Natural killer cell treated with Interleukin-12 subunit alpha and Interleukin-12 subunit beta and Interleukin-15 and Interleukin-18, amount 100 ng/mL, for 72 hours (primary cell): ENCODE data around the gene ACTA2. TPM values are rescaled to one million over a fixed set of nuclear protein-coding genes. Genes with fewer than 3 reads are reported as not detected.
"Not testable (repeated sequence)": the region's sequence is repeated elsewhere in the genome, so short reads cannot be mapped to it uniquely, and the experiment has no call there.

Experiments
- ATAC-seq, 2 donors: fragments of 150-1000 bp; cut with Tn5 transposase in 1 of 2; sonication (Bioruptor Pico), chemical (Tn5 transposase) in 1 of 2; 2 replicates each; pipeline ENCODE4 v1.10.0; 2021
- DNase-seq: peaks from one replicate; pipeline ENCODE4 v3.0.0; 2022; ENCODE audit warnings: low spot score
- H3K27ac Mint-ChIP-seq, 2 donors: 1 replicate in 1 of 2; 2 replicates in 1 of 2; pipeline ENCODE4 v1.8.0; 2022; ENCODE audit warnings: mixed read lengths in 2 of 2, mild to moderate bottlenecking in 1 of 2, moderate library complexity in 1 of 2
- H3K27me3 Mint-ChIP-seq, 2 donors: 1 replicate in 1 of 2; 2 replicates in 1 of 2; pipeline ENCODE4 v1.8.0; 2022; ENCODE audit warnings: mixed read lengths in 2 of 2
- H3K36me3 Mint-ChIP-seq: one replicate; pipeline ENCODE4 v1.8.0; 2022; ENCODE audit warnings: mixed read lengths
- H3K4me1 Mint-ChIP-seq, 2 donors: 1 replicate in 1 of 2; 2 replicates in 1 of 2; pipeline ENCODE4 v1.8.0; 2022; ENCODE audit warnings: low read depth in 2 of 2, mixed read lengths in 2 of 2, mild to moderate bottlenecking in 1 of 2
- H3K4me3 Mint-ChIP-seq: one replicate; pipeline ENCODE4 v1.8.0; 2022; ENCODE audit warnings: mixed read lengths
- H3K9me3 Mint-ChIP-seq: 2 replicates; pipeline ENCODE4 v1.8.0; 2022; ENCODE audit warnings: mixed read lengths
- total RNA-seq, 2 donors: library from RNA; stranded (reverse); gene quantifications; one replicate each; pipeline ENCODE4 v1.2.3, GENCODE V29; 2022

Gene ACTA2
- total RNA-seq, 2 donors from 2014 or later, result 8.4 to 19.7 TPM

DNA sequence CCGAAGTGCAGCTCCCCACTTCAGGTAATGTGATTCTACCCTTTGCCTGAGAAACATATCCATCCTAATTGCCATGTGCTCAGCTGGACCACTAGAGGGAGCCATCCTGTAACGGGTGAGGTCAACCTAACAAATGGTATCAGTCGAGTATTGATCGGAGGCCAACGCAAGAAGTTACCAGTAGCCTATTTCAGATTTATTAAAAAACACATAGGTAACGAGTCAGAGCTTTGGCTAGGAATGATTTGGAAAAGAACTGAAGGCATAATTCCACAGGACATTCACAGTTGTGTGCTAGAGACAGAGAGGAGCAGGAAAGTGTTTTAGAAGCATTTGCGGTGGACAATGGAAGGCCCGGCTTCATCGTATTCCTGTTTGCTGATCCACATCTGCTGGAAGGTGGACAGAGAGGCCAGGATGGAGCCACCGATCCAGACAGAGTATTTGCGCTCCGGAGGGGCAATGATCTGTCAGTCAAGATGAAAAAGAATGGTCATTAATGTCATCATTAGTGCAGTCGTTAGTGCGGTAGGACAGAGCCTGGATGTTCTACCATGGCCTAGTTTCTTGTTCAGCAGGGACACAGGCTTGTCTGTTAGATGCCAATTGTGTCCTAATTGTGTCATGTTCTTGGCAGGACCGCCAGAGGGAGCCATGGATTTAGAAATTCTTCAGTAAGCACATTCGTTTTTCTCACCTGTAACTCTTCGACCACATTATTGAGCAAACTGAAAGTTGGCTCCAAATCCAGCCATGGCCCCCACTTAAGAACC lies 17.5 kb downstream of the ACTA2 start:
- no peaks in the 10 kb centered on the region for H3K36me3 Mint-ChIP-seq
- H3K9me3 Mint-ChIP-seq, result no peaks in the 10 kb centered on the region
- no peaks in the 10 kb centered on the region for H3K27me3 Mint-ChIP-seq
- peak overlapping the region; percentile 7 to 64 for H3K27ac Mint-ChIP-seq
- peak; percentile 70 to 78 for ATAC-seq
- peaks cover 12 to 18% of the 10 kb centered on the region in 2 donors for H3K4me1 Mint-ChIP-seq
- DNase-seq, result peak; percentile 79
- H3K4me3 Mint-ChIP-seq, result peak overlapping the region; percentile 50

DNA sequence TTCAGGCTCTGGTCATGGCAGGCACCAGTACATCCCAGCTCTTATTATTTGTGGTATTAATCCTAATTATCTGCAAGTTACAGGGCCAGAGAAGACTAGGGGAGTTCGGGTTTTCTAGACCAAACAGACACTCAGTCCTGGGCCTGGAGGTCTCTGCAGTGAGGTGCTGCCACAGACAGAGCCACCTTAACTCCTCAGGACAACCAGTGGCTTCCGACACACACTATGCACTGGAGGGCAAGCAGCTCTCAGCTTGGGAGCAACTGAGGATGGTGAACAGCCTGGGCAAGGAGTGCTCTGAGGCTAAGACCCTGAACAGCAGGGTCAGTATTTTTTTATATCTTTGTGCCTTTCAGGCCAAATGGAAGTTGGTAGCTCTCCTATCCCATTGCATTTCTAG lies 19.0 kb downstream of the ACTA2 start:
- Mint-ChIP-seq H3K27me3 (no peaks in the 10 kb centered on the region), H3K9me3 (no peaks in the 10 kb centered on the region), H3K4me1 (peaks cover 12 to 18% of the 10 kb centered on the region in 2 donors), H3K4me3 (no peak overlapping the region), H3K27ac (no peak overlapping the region), H3K36me3 (no peaks in the 10 kb centered on the region)
- DNase-seq (no peak), ATAC-seq (no peak)

DNA sequence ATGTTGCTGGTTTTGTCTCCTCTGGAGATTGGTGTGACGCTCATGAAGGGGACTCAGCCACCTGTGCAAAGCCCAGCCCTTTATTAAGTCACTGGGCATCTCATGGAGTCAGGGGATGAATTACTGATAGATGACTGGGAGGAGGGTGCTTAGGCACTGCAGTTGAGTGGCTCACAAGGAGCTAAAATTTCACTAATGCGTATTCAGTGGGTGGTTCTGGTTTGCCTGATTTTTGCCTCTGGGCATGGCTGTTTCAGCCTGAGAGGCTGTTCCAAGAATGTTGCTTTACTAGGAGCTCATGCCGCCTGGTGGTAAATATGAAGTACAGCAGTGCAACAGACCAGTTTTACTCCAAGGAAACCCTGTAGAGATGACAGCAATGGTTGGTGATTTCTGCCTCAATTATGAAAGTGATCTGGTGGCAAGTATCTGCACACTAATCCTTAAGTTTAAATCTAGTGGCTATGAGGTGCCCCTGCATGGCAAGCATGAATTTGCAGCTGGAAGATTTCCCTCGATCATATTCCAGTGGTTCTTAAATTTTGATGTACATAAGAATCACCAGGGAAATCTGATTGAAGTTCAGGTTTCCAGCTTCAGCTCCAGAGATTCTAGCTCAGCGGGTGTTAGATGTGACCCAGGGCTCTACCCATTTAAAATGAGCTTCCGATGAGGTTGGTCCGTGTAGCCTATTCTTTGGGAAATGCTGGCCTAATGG lies 19.9 kb downstream of the ACTA2 start:
- Mint-ChIP-seq H3K4me1 (peaks cover 12 to 18% of the 10 kb centered on the region in 2 donors), H3K4me3 (no peak overlapping the region), H3K27me3 (no peaks in the 10 kb centered on the region), H3K9me3 (no peaks in the 10 kb centered on the region), H3K27ac (peak overlapping the region in 1 of 2 donors; percentile 21), H3K36me3 (no peaks in the 10 kb centered on the region)
- ATAC-seq (peak; percentile 65 to 67), DNase-seq (no peak)

DNA sequence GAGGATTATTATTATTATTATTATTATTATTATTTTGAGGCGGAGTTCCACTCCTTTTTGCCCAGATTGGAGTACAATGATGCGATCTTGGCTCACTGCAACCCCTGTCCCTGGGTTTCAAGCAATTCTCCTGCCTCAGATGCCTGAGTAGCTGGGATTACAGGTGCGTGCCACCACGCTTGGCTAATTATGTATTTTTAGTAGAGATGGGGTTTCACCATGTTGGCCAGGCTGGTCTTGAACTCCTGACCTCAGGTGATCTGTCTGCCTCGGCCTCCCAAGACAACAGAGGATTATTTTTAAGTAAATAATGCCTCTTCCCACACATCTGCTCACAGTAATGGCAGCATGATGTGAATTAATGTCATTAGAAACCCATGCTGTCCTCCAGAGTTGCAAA lies 20.5 kb downstream of the ACTA2 start:
- H3K27me3 Mint-ChIP-seq, ATAC-seq, H3K9me3 Mint-ChIP-seq, DNase-seq, H3K36me3 Mint-ChIP-seq, H3K4me3 Mint-ChIP-seq: not testable (repeated sequence)
- H3K27ac Mint-ChIP-seq, result peak overlapping the region in 1 of 2 donors; percentile 21
- H3K4me1 Mint-ChIP-seq, result peaks cover 12 to 18% of the 10 kb centered on the region in 2 donors

DNA sequence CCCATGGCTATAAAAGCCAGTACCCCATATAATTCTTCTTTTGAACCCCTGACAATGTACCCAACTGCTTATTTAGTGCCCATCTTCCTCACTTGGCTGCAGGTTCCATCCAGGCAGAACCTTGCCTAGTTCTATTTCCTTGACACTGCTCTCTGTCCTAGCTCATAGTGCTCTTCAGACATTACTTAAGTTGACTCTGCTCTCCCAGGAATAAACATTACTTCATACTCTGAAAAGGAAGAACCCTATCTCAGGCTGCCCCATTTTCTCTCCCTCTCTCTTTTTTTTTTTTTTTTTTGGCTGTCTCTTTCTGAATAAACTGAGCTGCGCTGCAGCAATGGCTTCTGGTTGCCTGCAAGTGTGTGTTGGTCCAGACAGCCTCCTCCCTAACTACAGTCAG lies 21.0 kb downstream of the ACTA2 start:
- H3K9me3 Mint-ChIP-seq, result no peaks in the 10 kb centered on the region

DNA sequence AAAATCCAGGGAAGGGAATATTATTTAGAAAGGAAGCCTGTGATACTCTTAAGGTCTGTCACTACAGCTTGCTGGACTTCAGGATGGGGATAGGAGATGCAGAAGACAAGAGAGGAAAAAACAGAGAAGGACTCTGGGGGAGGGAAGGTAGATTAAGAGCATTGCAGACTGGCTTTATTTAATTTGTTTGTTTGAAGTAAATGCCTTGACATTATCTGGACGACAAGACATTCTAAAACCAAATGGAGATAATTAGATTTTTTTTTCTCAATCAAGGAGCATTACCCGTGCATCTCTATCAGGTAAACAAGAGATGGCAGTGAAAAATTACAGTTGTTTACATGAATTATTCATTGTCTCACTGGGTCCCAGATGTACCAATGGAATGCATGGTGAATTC lies 24.3 kb downstream of the ACTA2 start:
- DNase-seq, result no peak
- no peaks in the 10 kb centered on the region for H3K9me3 Mint-ChIP-seq
- no peak overlapping the region for H3K27ac Mint-ChIP-seq
- H3K27me3 Mint-ChIP-seq, result no peaks in the 10 kb centered on the region
- peaks cover 0 to 5% of the 10 kb centered on the region in 2 donors for H3K4me1 Mint-ChIP-seq
- ATAC-seq, result no peak
- no peak overlapping the region for H3K4me3 Mint-ChIP-seq
- H3K36me3 Mint-ChIP-seq, result peaks cover 9% of the 10 kb centered on the region

More for the DNA sequence above, 21.0 kb downstream of the ACTA2 start:
- H3K4me3 Mint-ChIP-seq, result no peak overlapping the region
- H3K36me3 Mint-ChIP-seq, result no peaks in the 10 kb centered on the region
- H3K27me3 Mint-ChIP-seq, result no peaks in the 10 kb centered on the region
- DNase-seq, result no peak
- no peak overlapping the region for H3K27ac Mint-ChIP-seq
- no peak for ATAC-seq
- H3K4me1 Mint-ChIP-seq, result peaks cover 12 to 15% of the 10 kb centered on the region in 2 donors

DNA sequence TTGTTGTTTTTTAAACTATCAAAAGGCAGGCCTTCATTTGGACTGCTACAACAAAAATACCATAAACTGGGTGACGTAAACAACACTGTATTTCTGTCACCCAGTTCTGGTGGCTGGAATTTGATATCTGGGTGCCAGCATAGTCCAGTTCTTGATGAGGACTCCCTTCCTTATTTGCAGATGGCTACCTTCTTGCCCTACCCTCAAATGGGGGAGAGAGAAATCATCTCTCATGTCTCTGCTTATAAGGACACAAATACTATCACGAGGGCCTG lies 25.2 kb downstream of the ACTA2 start:
- no peak for ATAC-seq
- H3K4me1 Mint-ChIP-seq, result peaks cover 0 to under 1% of the 10 kb centered on the region in 2 donors
- DNase-seq, result no peak
- no peak overlapping the region for H3K4me3 Mint-ChIP-seq
- H3K9me3 Mint-ChIP-seq, result no peaks in the 10 kb centered on the region
- no peak overlapping the region for H3K27ac Mint-ChIP-seq
- H3K27me3 Mint-ChIP-seq, result no peaks in the 10 kb centered on the region
- peaks cover 9% of the 10 kb centered on the region for H3K36me3 Mint-ChIP-seq

DNA sequence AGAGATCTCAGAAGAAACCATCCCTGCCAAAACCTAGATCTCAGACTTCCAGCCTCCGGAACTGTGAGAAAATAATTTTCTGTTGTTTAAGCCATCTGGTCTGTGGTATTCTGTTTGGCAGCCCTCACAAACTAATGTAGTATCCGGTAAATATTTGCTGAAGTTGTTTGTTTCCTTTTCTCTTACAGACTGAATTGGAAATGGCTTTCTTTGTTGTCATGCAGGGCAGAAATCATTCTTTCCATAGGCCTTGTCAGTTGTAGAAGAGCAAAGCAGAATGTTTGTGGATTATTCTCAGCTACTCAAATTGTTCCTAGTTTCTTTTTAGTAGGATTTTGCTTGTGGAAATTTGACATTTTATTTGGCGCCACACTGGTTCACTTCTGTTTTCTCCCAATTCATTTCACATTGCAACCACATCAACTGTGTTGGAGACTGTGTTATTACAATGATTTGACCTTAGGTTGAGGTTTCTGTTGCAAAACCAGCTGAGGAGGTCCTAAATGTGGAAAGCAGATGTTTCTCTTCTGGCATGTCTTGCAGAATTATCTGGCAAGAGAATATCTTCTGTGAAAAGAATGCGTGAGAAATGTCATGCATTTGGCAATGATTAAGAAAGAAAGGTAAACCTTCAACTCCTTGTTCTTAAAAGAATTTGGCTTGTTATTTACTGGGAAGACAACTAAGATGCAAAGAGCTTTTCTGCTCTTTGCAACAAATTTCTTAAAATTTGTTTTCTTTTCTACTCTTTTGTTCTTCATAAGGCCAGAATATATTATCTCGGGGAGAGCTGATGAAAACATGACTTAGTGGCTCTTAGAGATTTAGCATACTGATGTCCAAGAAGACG lies 25.8 kb downstream of the ACTA2 start:
- H3K4me1 Mint-ChIP-seq, result no peaks in the 10 kb centered on the region
- ATAC-seq, result no peak
- no peak for DNase-seq
- H3K36me3 Mint-ChIP-seq, result peaks cover 9% of the 10 kb centered on the region
- no peak overlapping the region for H3K27ac Mint-ChIP-seq
- no peaks in the 10 kb centered on the region for H3K9me3 Mint-ChIP-seq
- no peaks in the 10 kb centered on the region for H3K27me3 Mint-ChIP-seq
- no peak overlapping the region for H3K4me3 Mint-ChIP-seq

DNA sequence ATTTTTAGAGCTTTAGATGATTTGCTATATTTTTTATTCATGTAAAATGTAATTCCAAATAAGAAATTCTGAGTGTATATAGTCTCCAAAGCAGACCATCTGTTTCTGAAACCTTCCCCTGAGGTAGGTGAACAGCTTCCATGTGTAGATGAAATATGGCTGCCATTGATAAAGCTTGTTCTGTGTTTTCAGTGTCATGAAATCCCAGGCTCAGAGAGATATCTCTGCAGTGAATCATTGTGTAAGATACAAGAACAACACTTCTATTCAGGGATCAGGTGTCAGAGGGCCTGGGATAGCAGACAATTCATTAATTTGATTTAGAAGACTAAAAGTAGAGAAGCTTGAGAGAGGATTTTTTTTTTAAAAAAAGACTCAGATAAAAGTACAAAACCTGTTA lies 29.1 kb downstream of the ACTA2 start:
- no peaks in the 10 kb centered on the region for H3K4me1 Mint-ChIP-seq
- no peaks in the 10 kb centered on the region for H3K27me3 Mint-ChIP-seq
- no peak overlapping the region for H3K4me3 Mint-ChIP-seq
- peaks cover 9% of the 10 kb centered on the region for H3K36me3 Mint-ChIP-seq
- no peak for DNase-seq
- no peak overlapping the region for H3K27ac Mint-ChIP-seq
- H3K9me3 Mint-ChIP-seq, result no peaks in the 10 kb centered on the region
- no peak for ATAC-seq

DNA sequence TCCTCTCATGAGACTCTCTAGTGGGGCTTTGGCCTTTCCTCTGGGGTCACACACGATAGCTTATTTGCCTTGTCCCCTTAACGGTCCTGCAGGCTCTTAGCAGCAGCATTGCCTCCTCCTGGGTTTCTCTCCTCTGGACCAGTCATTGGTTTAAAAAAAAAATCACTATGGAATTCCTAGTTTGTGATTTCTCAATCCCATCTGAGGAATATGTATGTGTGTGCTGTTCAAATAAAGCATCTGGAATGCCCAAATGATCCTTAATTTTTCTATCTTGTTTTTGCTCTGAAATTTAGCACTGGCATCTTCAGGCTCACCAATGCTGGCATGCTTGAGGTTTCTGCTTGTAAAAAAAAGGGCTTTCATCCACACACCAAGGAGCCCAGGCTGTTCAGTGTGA lies 30.5 kb downstream of the ACTA2 start:
- no peak for DNase-seq
- no peaks in the 10 kb centered on the region for H3K27me3 Mint-ChIP-seq
- peaks cover 9% of the 10 kb centered on the region for H3K36me3 Mint-ChIP-seq
- H3K27ac Mint-ChIP-seq, result no peak overlapping the region
- no peaks in the 10 kb centered on the region for H3K4me1 Mint-ChIP-seq
- H3K9me3 Mint-ChIP-seq, result no peaks in the 10 kb centered on the region
- ATAC-seq, result no peak
- no peak overlapping the region for H3K4me3 Mint-ChIP-seq

DNA sequence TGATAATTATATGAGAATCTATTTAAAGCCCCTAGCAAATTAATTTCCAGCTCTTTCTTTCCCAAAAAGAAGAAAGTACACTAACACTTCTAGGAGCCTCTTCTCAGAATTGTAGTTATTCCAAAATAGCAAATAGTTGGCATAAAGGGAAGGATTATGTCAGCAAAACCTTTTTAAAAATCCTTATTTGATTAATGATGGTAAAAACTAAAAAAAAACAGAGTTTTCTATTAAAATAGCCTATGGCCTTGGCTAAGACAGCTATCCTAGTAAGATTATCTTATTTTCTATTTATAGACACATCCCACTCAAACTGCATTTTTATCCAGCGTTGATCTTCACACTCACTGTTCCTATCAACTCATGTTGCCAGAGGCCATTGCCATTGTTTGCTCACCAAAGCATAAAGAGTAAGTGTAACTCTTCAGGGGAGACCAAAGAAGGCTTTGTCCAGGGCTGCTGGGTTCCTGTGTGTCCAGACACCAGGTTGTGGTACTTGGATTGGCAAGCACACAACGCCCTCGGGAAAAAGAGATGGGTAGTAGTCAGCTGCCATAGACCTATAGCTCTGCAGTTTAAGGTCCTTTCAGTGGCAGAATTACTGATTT lies 31.5 kb downstream of the ACTA2 start:
- H3K36me3 Mint-ChIP-seq, result peaks cover 9% of the 10 kb centered on the region
- no peaks in the 10 kb centered on the region for H3K27me3 Mint-ChIP-seq
- H3K9me3 Mint-ChIP-seq, result no peaks in the 10 kb centered on the region
- H3K4me3 Mint-ChIP-seq, result no peak overlapping the region
- H3K27ac Mint-ChIP-seq, result no peak overlapping the region
- ATAC-seq (no peak), DNase-seq (no peak)
- H3K4me1 Mint-ChIP-seq, result no peaks in the 10 kb centered on the region

DNA sequence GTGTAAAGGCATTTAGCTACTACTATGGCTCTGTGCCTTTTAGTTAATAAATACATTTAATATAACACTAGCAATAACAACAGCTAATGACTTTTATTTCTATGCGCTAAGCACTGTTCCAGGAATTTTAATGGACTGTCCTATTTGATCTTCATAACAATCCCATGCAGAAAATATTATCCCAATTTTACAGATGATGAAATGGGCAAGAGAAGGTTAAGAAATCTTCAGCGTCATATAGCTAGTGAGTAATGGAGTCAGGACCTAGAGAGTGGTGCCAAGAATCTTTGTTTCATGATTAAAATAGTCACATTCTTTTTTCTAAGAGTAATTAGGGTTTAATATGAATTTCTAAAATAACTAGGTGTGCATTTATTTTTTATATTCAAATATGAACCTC lies 32.4 kb downstream of the ACTA2 start:
- Mint-ChIP-seq H3K27me3 (no peaks in the 10 kb centered on the region), H3K27ac (no peak overlapping the region), H3K36me3 (peaks cover 9% of the 10 kb centered on the region), H3K9me3 (no peaks in the 10 kb centered on the region), H3K4me1 (no peaks in the 10 kb centered on the region), H3K4me3 (no peak overlapping the region)
- DNase-seq, result no peak
- ATAC-seq, result no peak

DNA sequence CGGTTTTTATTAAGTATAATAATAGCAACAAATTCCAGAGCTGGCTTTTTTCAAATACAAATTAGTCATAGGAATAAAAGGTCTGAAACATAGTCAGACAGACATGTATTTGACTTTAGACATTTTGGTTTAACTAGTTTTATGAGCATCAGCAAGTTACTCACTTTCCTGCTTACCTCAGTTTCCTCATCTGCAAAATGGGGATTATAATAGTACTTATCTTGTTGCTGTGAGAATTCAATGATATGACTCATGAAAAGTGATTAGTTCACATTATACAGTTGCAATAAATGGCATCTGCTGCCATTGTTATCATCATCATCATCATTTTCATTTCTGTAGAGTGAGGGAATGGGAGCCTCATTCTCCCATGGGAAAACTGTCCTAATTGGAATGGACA lies 33.5 kb downstream of the ACTA2 start:
- peaks cover under 1% of the 10 kb centered on the region for H3K36me3 Mint-ChIP-seq
- no peak for DNase-seq

More for the DNA sequence above, 33.5 kb downstream of the ACTA2 start:
- Mint-ChIP-seq H3K4me1 (no peaks in the 10 kb centered on the region), H3K27me3 (no peaks in the 10 kb centered on the region), H3K27ac (no peak overlapping the region), H3K9me3 (no peaks in the 10 kb centered on the region), H3K4me3 (no peak overlapping the region)
- no peak for ATAC-seq
